Keratinocyte (primary cell): ENCODE data around the gene PDZRN3.

ENCODE experiments used
- CTCF ChIP-seq, 3 experiments: IDR thresholded peaks in 1 of 3; conservative IDR thresholded peaks in 1 of 3; optimal IDR thresholded peaks in 1 of 3; 2 replicates in 2 of 3; 3 replicates in 1 of 3; pipeline versions ENCODE3 to v1.5.1; 2011; ENCODE audit warnings: low read length in 3 of 3, mild to moderate bottlenecking in 3 of 3, moderate library complexity in 2 of 3, control low read depth in 1 of 3, inconsistent platforms in 1 of 3; ENCODE audit not compliant: insufficient read depth in 2 of 3; ENCODE audit errors: extremely low read depth in 1 of 3
- EZH2 ChIP-seq: IDR thresholded peaks from one replicate; pipeline ENCODE4 v1.6.1; 2012; ENCODE audit warnings: inconsistent platforms, mild to moderate bottlenecking, low read length, moderate library complexity

- no peak for TF ChIP-seq CTCF (optimal IDR thresholded peaks at IDR 0.05 in 1 of 3, IDR thresholded peaks at IDR 0.05 in 1 of 3, conservative IDR thresholded peaks at IDR 0.05 in 1 of 3; ENCODE audit: extremely low read depth in 1 of 3, insufficient read depth in 2 of 3, low read length in 3 of 3)
- TF ChIP-seq EZH2, result peak; percentile 57
These were observed 522 bp downstream of the PDZRN3 start for GRCh38 chr3:73624017-73624820.
